SK-N-SH treated with all-trans-retinoic acid at 6 μM for 48 hours (cell line): Measurements from ENCODE around the gene TSBP1.

Experiments
- ATAC-seq: fragments of 200-7000 bp; cut with Tn5 transposase; 3 replicates; pipeline ENCODE4 v1.9.1; 2020; ENCODE audit warnings: mild to moderate bottlenecking, moderate library complexity
- ARNTL ChIP-seq: fragments of 450-650 bp; formaldehyde crosslinking; IDR thresholded peaks from 2 replicates; pipeline ENCODE4 v1.5.0; 2020; ENCODE audit warnings: low read depth, mild to moderate bottlenecking, moderate library complexity, borderline replicate concordance
- BACH2 ChIP-seq: fragments of 250-450 bp; sonication (Bioruptor Pico); IDR thresholded peaks from 2 replicates; pipeline ENCODE4 v1.9.0; 2021; ENCODE audit warnings: mild to moderate bottlenecking, borderline replicate concordance
- CSDC2 ChIP-seq: fragments of 250-450 bp; sonication (Bioruptor Pico); IDR thresholded peaks from 2 replicates; pipeline ENCODE4 v1.5.0; 2020; ENCODE audit warnings: mild to moderate bottlenecking, moderate library complexity
- CSRNP3 ChIP-seq: fragments of 250-450 bp; sonication (Bioruptor Pico); IDR thresholded peaks from 2 replicates; pipeline ENCODE4 v1.5.1; 2021; ENCODE audit warnings: mild to moderate bottlenecking, moderate library complexity
- ESRRG ChIP-seq: fragments of 250-450 bp; sonication (Bioruptor Pico); IDR thresholded peaks from 2 replicates; pipeline ENCODE4 v1.6.1; 2021; ENCODE audit warnings: mild to moderate bottlenecking
- GLIS3 ChIP-seq: fragments of 250-450 bp; sonication (Bioruptor Pico); IDR thresholded peaks from 2 replicates; pipeline ENCODE4 v1.5.0; 2020; ENCODE audit warnings: mild to moderate bottlenecking, moderate library complexity
- ISL1 ChIP-seq: fragments of 250-450 bp; sonication (Bioruptor Pico); IDR thresholded peaks from 2 replicates; pipeline ENCODE4 v2.1.2; 2022; ENCODE audit warnings: mild to moderate bottlenecking, moderate library complexity
- OSR1 ChIP-seq: fragments of 250-450 bp; sonication (Bioruptor Pico); IDR thresholded peaks from 2 replicates; pipeline ENCODE4 v1.8.0; 2022; ENCODE audit warnings: moderate library complexity, mild to moderate bottlenecking, inconsistent platforms
- PATZ1 ChIP-seq: fragments of 250-450 bp; sonication (Bioruptor Pico); IDR thresholded peaks from 2 replicates; pipeline ENCODE4 v1.8.0; 2020; ENCODE audit warnings: mild to moderate bottlenecking, moderate library complexity, borderline replicate concordance
- POU6F1 ChIP-seq: fragments of 250-450 bp; sonication (Bioruptor Pico); IDR thresholded peaks from 2 replicates; pipeline ENCODE4 v1.8.0; 2021; ENCODE audit warnings: low read depth, mild to moderate bottlenecking, moderate library complexity, borderline replicate concordance
- PPARA ChIP-seq: fragments of 250-450 bp; sonication (Bioruptor Pico); IDR thresholded peaks from 2 replicates; pipeline ENCODE4 v1.5.0; 2020; ENCODE audit warnings: mild to moderate bottlenecking, borderline replicate concordance
- RARB ChIP-seq: fragments of 250-450 bp; sonication (Bioruptor Pico); IDR thresholded peaks from 2 replicates; pipeline ENCODE4 v1.8.0; 2021; ENCODE audit warnings: mild to moderate bottlenecking, moderate library complexity
- SNAI2 ChIP-seq: fragments of 250-450 bp; sonication (Bioruptor Pico); IDR thresholded peaks from 2 replicates; pipeline ENCODE4 v1.5.0; 2020; ENCODE audit warnings: mild to moderate bottlenecking, moderate library complexity
- TCF4 ChIP-seq: fragments of 250-450 bp; sonication (Bioruptor Pico); IDR thresholded peaks from 2 replicates; pipeline ENCODE4 v1.8.0; 2021; ENCODE audit warnings: mild to moderate bottlenecking, moderate library complexity, borderline replicate concordance
- TOX ChIP-seq: fragments of 250-450 bp; sonication (Bioruptor Pico); IDR thresholded peaks from 2 replicates; pipeline ENCODE4 v1.8.0; 2021; ENCODE audit warnings: mild to moderate bottlenecking, moderate library complexity, borderline replicate concordance
- TSHZ2 ChIP-seq: fragments of 250-450 bp; sonication (Bioruptor Pico); IDR thresholded peaks from 2 replicates; pipeline ENCODE4 v1.5.0; 2020; ENCODE audit warnings: mild to moderate bottlenecking, moderate library complexity
- ZC3H10 ChIP-seq: fragments of 250-450 bp; sonication (Bioruptor Pico); IDR thresholded peaks from 2 replicates; pipeline ENCODE4 v1.5.1; 2021; ENCODE audit warnings: mild to moderate bottlenecking, moderate library complexity
- ZFP3 ChIP-seq: fragments of 250-450 bp; sonication (Bioruptor Pico); IDR thresholded peaks from 2 replicates; pipeline ENCODE4 v1.5.0; 2020; ENCODE audit warnings: mild to moderate bottlenecking, moderate library complexity
- ZFP30 ChIP-seq: fragments of 450-650 bp; formaldehyde crosslinking; IDR thresholded peaks from 2 replicates; pipeline ENCODE4 v1.5.0; 2022; ENCODE audit warnings: mild to moderate bottlenecking, moderate library complexity
- ZNF565 ChIP-seq: fragments of 450-650 bp; formaldehyde crosslinking; conservative IDR thresholded peaks from 2 replicates; pipeline ENCODE4 v1.5.0; 2020; ENCODE audit warnings: low read depth, mild to moderate bottlenecking, moderate library complexity
- ZNF70 ChIP-seq: fragments of 450-650 bp; formaldehyde crosslinking; IDR thresholded peaks from 2 replicates; pipeline ENCODE4 v1.5.0; 2020; ENCODE audit warnings: mild to moderate bottlenecking, moderate library complexity
- ZNF8 ChIP-seq: fragments of 450-650 bp; formaldehyde crosslinking; IDR thresholded peaks from 2 replicates; pipeline ENCODE4 v1.5.0; 2020; ENCODE audit warnings: mild to moderate bottlenecking, moderate library complexity

TSBP1 gene

GRCh38 chr6:32353348-32353747, 18.4 kb downstream of the TSBP1 start:
- TF ChIP-seq OSR1 (CRISPR knock-in tag) (no peak), ZFP30 (CRISPR knock-in tag) (no peak), ZC3H10 (CRISPR knock-in tag) (no peak), POU6F1 (no peak), SNAI2 (CRISPR knock-in tag) (no peak), GLIS3 (no peak), ZNF565 (CRISPR knock-in tag) (no peak), ZNF70 (CRISPR knock-in tag) (no peak), BACH2 (no peak), TCF4 (CRISPR knock-in tag) (no peak), ESRRG (no peak), ISL1 (CRISPR knock-in tag) (no peak), ARNTL (CRISPR knock-in tag) (no peak), ZFP3 (CRISPR knock-in tag) (no peak), PATZ1 (CRISPR knock-in tag) (no peak), ZNF8 (CRISPR knock-in tag) (no peak)
- no peak for ATAC-seq

- TF ChIP-seq ZNF565 (CRISPR knock-in tag) (no peak), OSR1 (CRISPR knock-in tag) (no peak), ZFP30 (CRISPR knock-in tag) (no peak), PPARA (CRISPR knock-in tag) (no peak), TSHZ2 (CRISPR knock-in tag) (no peak), RARB (CRISPR knock-in tag) (no peak), ESRRG (no peak), ARNTL (CRISPR knock-in tag) (no peak)
Measured at GRCh38 chr6:32340242-32340641, 31.5 kb downstream of the TSBP1 start.

GRCh38 chr6:32337186-32337805, 34.4 kb downstream of the TSBP1 start:
- no peak for TF ChIP-seq TSHZ2 (CRISPR knock-in tag)
- no peak for TF ChIP-seq BACH2
- no peak for TF ChIP-seq GLIS3
- TF ChIP-seq TOX (CRISPR knock-in tag), result no peak
- no peak for TF ChIP-seq CSDC2 (CRISPR knock-in tag)
- TF ChIP-seq SNAI2 (CRISPR knock-in tag), result no peak
- TF ChIP-seq ZNF565 (CRISPR knock-in tag), result no peak
- TF ChIP-seq ZC3H10 (CRISPR knock-in tag), result no peak
- no peak for TF ChIP-seq ZNF8 (CRISPR knock-in tag)
- no peak for TF ChIP-seq CSRNP3 (CRISPR knock-in tag)
- TF ChIP-seq OSR1 (CRISPR knock-in tag), result no peak
- no peak for TF ChIP-seq ISL1 (CRISPR knock-in tag)
- no peak for TF ChIP-seq ZFP3 (CRISPR knock-in tag)
- TF ChIP-seq, all 23 proteins: peak for 0
- ATAC-seq, result no peak

More at GRCh38 chr6:32340242-32340641, 31.5 kb downstream of the TSBP1 start:
- ATAC-seq, result no peak
